ENCODE results near the gene AZIN2. TPM values are rescaled to one million over a fixed set of nuclear protein-coding genes. Genes with fewer than 3 reads are reported as not detected.
A peak's percentile ranks its signal among the peaks of the same experiment; 100 is the strongest.

Gene AZIN2
- total RNA-seq, 1 experiment from 2014 or later: 3.6 TPM

- Mint-ChIP-seq H3K27me3 (ENCODE audit: unreplicated experiment) (no peaks in the 10 kb centered on the region), H3K36me3 (ENCODE audit: insufficient read depth, unreplicated experiment) (peaks cover 5% of the 10 kb centered on the region), H3K4me1 (ENCODE audit: low read depth, unreplicated experiment) (peaks cover 14% of the 10 kb centered on the region), H3K4me3 (ENCODE audit: low read depth, unreplicated experiment) (no peak overlapping the region), H3K27ac (ENCODE audit: unreplicated experiment) (peak overlapping the region; percentile 15), H3K9me3 (ENCODE audit: low read depth, unreplicated experiment) (peaks cover 7% of the 10 kb centered on the region)
- CTCF ChIA-PET: interaction anchor here (0.7 to 1.4 kb wide), 4 partner anchors 31 to 165 kb away, joined by 3 to 7 read pairs (median 4); no protein-coding TSS in a partner anchor
- intact Hi-C loops (cut with micrococcal nuclease; ENCODE audit: unreplicated experiment): loop anchor here (1.0 kb wide), 1 partner anchor 122 kb away; no protein-coding TSS in a partner anchor
- TF ChIP-seq CTCF (IDR thresholded peaks at IDR 0.05; ENCODE audit: unreplicated experiment): peak; percentile 74
- no TSS peak for BruUV-seq (replicated peaks)
- peak; percentile 75 for DNase-seq
Measured at GRCh38 chr1:33055210-33056008, 25.5 kb upstream of the AZIN2 start.

GRCh38 chr1:33056426-33056825, 24.5 kb upstream of the AZIN2 start:
- peaks cover 1% of the 10 kb centered on the region for H3K27me3 Mint-ChIP-seq (ENCODE audit: unreplicated experiment)
- H3K27ac Mint-ChIP-seq (ENCODE audit: unreplicated experiment): no peak overlapping the region
- H3K4me3 Mint-ChIP-seq (ENCODE audit: low read depth, unreplicated experiment): no peak overlapping the region
- peaks cover 14% of the 10 kb centered on the region for H3K4me1 Mint-ChIP-seq (ENCODE audit: low read depth, unreplicated experiment)
- peaks cover 4% of the 10 kb centered on the region for H3K9me3 Mint-ChIP-seq (ENCODE audit: low read depth, unreplicated experiment)
- peaks cover 5% of the 10 kb centered on the region for H3K36me3 Mint-ChIP-seq (ENCODE audit: insufficient read depth, unreplicated experiment)
- intact Hi-C loops (cut with micrococcal nuclease; ENCODE audit: unreplicated experiment): no loop called here
- TF ChIP-seq CTCF (IDR thresholded peaks at IDR 0.05; ENCODE audit: unreplicated experiment): no peak
- no TSS peak for BruUV-seq (replicated peaks)
- CTCF ChIA-PET: interaction anchor here (1.4 kb wide), 1 partner anchor 122 kb away, joined by 7 read pairs; no protein-coding TSS in a partner anchor
- DNase-seq: no peak

GRCh38 chr1:33057095-33057494, 23.9 kb upstream of the AZIN2 start:
- H3K4me1 Mint-ChIP-seq (ENCODE audit: low read depth, unreplicated experiment): peaks cover 14% of the 10 kb centered on the region
- peaks cover 5% of the 10 kb centered on the region for H3K36me3 Mint-ChIP-seq (ENCODE audit: insufficient read depth, unreplicated experiment)
- DNase-seq: no peak
- CTCF ChIA-PET: interaction anchor here (0.6 kb wide), 1 partner anchor 124 kb away, joined by 3 read pairs; the partner anchor contains the start of gene TRIM62
- H3K27ac Mint-ChIP-seq (ENCODE audit: unreplicated experiment): no peak overlapping the region
- intact Hi-C loops (cut with micrococcal nuclease; ENCODE audit: unreplicated experiment): no loop called here
- H3K9me3 Mint-ChIP-seq (ENCODE audit: low read depth, unreplicated experiment): peaks cover 4% of the 10 kb centered on the region
- no TSS peak for BruUV-seq (replicated peaks)
- peaks cover 8% of the 10 kb centered on the region for H3K27me3 Mint-ChIP-seq (ENCODE audit: unreplicated experiment)
- no peak overlapping the region for H3K4me3 Mint-ChIP-seq (ENCODE audit: low read depth, unreplicated experiment)
- TF ChIP-seq CTCF (IDR thresholded peaks at IDR 0.05; ENCODE audit: unreplicated experiment): no peak

- intact Hi-C loops (cut with micrococcal nuclease; ENCODE audit: unreplicated experiment): no loop called here
- no TSS peak for BruUV-seq (replicated peaks)
- peaks cover 21% of the 10 kb centered on the region for H3K9me3 Mint-ChIP-seq (ENCODE audit: low read depth, unreplicated experiment)
- H3K4me3 Mint-ChIP-seq (ENCODE audit: low read depth, unreplicated experiment): no peak overlapping the region
- H3K27ac Mint-ChIP-seq (ENCODE audit: unreplicated experiment): no peak overlapping the region
- no peak for DNase-seq
- H3K27me3 Mint-ChIP-seq (ENCODE audit: unreplicated experiment): peaks cover 13% of the 10 kb centered on the region
- CTCF ChIA-PET: interaction anchor here (0.6 kb wide), 1 partner anchor 488 kb away, joined by 4 read pairs; no protein-coding TSS in a partner anchor
- no peak for TF ChIP-seq CTCF (IDR thresholded peaks at IDR 0.05; ENCODE audit: unreplicated experiment)
- H3K4me1 Mint-ChIP-seq (ENCODE audit: low read depth, unreplicated experiment): peaks cover 4% of the 10 kb centered on the region
- no peaks in the 10 kb centered on the region for H3K36me3 Mint-ChIP-seq (ENCODE audit: insufficient read depth, unreplicated experiment)
Measured at GRCh38 chr1:33060579-33061083, 20.3 kb upstream of the AZIN2 start.
